ENCODE data around the gene TGM4.
"Not testable (repeated sequence)": the region's sequence is repeated elsewhere in the genome, so short reads cannot be mapped to it uniquely, and the experiment has no call there.

Gene TGM4

GRCh38 chr3:44918087-44918486 lies 43.7 kb downstream of the TGM4 start:
- no peak for DNase-seq

GRCh38 chr3:44918581-44918980 lies 44.2 kb downstream of the TGM4 start:
- DNase-seq, result no peak

GRCh38 chr3:44920081-44920480 lies 45.7 kb downstream of the TGM4 start:
- DNase-seq, result no peak

GRCh38 chr3:44923632-44924456 lies 49.4 kb downstream of the TGM4 start:
- no peak for DNase-seq

- DNase-seq, result no peak
Measured at GRCh38 chr3:44924457-44925084, 50.2 kb downstream of the TGM4 start.

- no peak for DNase-seq
Measured at GRCh38 chr3:44926172-44926571, 51.8 kb downstream of the TGM4 start.

GRCh38 chr3:44926921-44927320 lies 52.5 kb downstream of the TGM4 start:
- DNase-seq, result no peak

GRCh38 chr3:44927371-44927770 lies 53.0 kb downstream of the TGM4 start:
- no peak for DNase-seq

- DNase-seq, result no peak
Measured at GRCh38 chr3:44929782-44930181, 55.4 kb downstream of the TGM4 start.

- DNase-seq, result no peak
Measured at GRCh38 chr3:44930911-44931310, 56.5 kb downstream of the TGM4 start.

- no peak for DNase-seq
Measured at GRCh38 chr3:44931791-44932190, 57.4 kb downstream of the TGM4 start.

GRCh38 chr3:44932271-44932670 lies 57.9 kb downstream of the TGM4 start:
- DNase-seq, result no peak

- no peak for DNase-seq
Measured at GRCh38 chr3:44932986-44933944, 58.9 kb downstream of the TGM4 start.

GRCh38 chr3:44939581-44940036 lies 65.2 kb downstream of the TGM4 start:
- no peak for DNase-seq

GRCh38 chr3:44942202-44942921 lies 68.0 kb downstream of the TGM4 start:
- DNase-seq, result no peak

- DNase-seq, result no peak
Measured at GRCh38 chr3:44948239-44948638, 73.8 kb downstream of the TGM4 start.

GRCh38 chr3:44949770-44950169 lies 75.4 kb downstream of the TGM4 start:
- DNase-seq, result not testable (repeated sequence)

GRCh38 chr3:44950275-44950734 lies 75.9 kb downstream of the TGM4 start:
- DNase-seq, result no peak

GRCh38 chr3:44952689-44953088 lies 78.3 kb downstream of the TGM4 start:
- no peak for DNase-seq

- DNase-seq, result no peak
Measured at GRCh38 chr3:44954304-44954703, 79.9 kb downstream of the TGM4 start.

- DNase-seq, result peak; percentile 11
Measured at GRCh38 chr3:44954962-44955361, 80.6 kb downstream of the TGM4 start.

GRCh38 chr3:44955917-44956316 lies 81.5 kb downstream of the TGM4 start:
- DNase-seq, result no peak
